HG03095 (cell line): ENCODE results near the gene MEPCE.
"Not testable (repeated sequence)": the region's sequence is repeated elsewhere in the genome, so short reads cannot be mapped to it uniquely, and the experiment has no call there.

Experiments
- ATAC-seq: cut with Tn5 transposase; IDR thresholded peaks from one replicate; pipeline ENCODE4 v1.9.1; 2021; ENCODE audit warnings: moderate library complexity; ENCODE audit not compliant: unreplicated experiment

Gene MEPCE

GRCh38 chr7:100433592-100434296 is 4.1 kb downstream of the MEPCE start:
- ATAC-seq: no peak

- ATAC-seq: no peak
Observed at GRCh38 chr7:100434297-100435144, 4.9 kb downstream of the MEPCE start.

- ATAC-seq: peak; percentile 19
Observed at GRCh38 chr7:100435401-100436304, 6.0 kb downstream of the MEPCE start.

- no peak for ATAC-seq
Observed at GRCh38 chr7:100437150-100438100, 7.8 kb downstream of the MEPCE start.

GRCh38 chr7:100438172-100438571 is 8.5 kb downstream of the MEPCE start:
- ATAC-seq: no peak

- ATAC-seq: not testable (repeated sequence)
Observed at GRCh38 chr7:100438731-100439130, 9.1 kb downstream of the MEPCE start.

- not testable (repeated sequence) for ATAC-seq
Observed at GRCh38 chr7:100439244-100439643, 9.6 kb downstream of the MEPCE start.

GRCh38 chr7:100441641-100442535 is 12.3 kb downstream of the MEPCE start:
- ATAC-seq: no peak

- ATAC-seq: no peak
Observed at GRCh38 chr7:100443096-100443840, 13.6 kb downstream of the MEPCE start.

- no peak for ATAC-seq
Observed at GRCh38 chr7:100444311-100445278, 15.0 kb downstream of the MEPCE start.

- no peak for ATAC-seq
Observed at GRCh38 chr7:100446040-100446439, 16.4 kb downstream of the MEPCE start.

- ATAC-seq: not testable (repeated sequence)
Observed at GRCh38 chr7:100447363-100447762, 17.7 kb downstream of the MEPCE start.

- no peak for ATAC-seq
Observed at GRCh38 chr7:100449190-100449795, 19.7 kb downstream of the MEPCE start.

- no peak for ATAC-seq
Observed at GRCh38 chr7:100452513-100452912, 22.9 kb downstream of the MEPCE start.

- not testable (repeated sequence) for ATAC-seq
Observed at GRCh38 chr7:100453854-100454253, 24.2 kb downstream of the MEPCE start.

- no peak for ATAC-seq
Observed at GRCh38 chr7:100455206-100455605, 25.6 kb downstream of the MEPCE start.

- ATAC-seq: no peak
Observed at GRCh38 chr7:100456562-100456961, 26.9 kb downstream of the MEPCE start.
